Measurements from ENCODE around the gene UCMA. TPM values are rescaled to one million over a fixed set of nuclear protein-coding genes. Genes with fewer than 3 reads are reported as not detected.

UCMA gene
- total RNA-seq, 6 experiments from 2014 or later: not detected

- no peaks in the 10 kb centered on the region for H3K4me1 ChIP-seq
- H3K4me3 ChIP-seq: no peak overlapping the region
- no peaks in the 10 kb centered on the region for H3K9me3 ChIP-seq
- TF ChIP-seq, protein P1, sequence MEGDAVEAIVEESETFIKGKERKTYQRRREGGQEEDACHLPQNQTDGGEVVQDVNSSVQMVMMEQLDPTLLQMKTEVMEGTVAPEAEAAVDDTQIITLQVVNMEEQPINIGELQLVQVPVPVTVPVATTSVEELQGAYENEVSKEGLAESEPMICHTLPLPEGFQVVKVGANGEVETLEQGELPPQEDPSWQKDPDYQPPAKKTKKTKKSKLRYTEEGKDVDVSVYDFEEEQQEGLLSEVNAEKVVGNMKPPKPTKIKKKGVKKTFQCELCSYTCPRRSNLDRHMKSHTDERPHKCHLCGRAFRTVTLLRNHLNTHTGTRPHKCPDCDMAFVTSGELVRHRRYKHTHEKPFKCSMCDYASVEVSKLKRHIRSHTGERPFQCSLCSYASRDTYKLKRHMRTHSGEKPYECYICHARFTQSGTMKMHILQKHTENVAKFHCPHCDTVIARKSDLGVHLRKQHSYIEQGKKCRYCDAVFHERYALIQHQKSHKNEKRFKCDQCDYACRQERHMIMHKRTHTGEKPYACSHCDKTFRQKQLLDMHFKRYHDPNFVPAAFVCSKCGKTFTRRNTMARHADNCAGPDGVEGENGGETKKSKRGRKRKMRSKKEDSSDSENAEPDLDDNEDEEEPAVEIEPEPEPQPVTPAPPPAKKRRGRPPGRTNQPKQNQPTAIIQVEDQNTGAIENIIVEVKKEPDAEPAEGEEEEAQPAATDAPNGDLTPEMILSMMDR (IDR thresholded peaks at IDR 0.05): no peak
- no peaks in the 10 kb centered on the region for H3K36me3 ChIP-seq
- WGBS (ENCODE audit: insufficient coverage, low coverage, low lambda C conversion rate, missing lambda C conversion rate): 70% methylated on average over 7 of the region's 7 CpGs
- DNase-seq: no peak
- H3K27ac ChIP-seq: no peak overlapping the region
- no peaks in the 10 kb centered on the region for H3K27me3 ChIP-seq
- intact Hi-C loops (cut with DNase I): no loop called here
- ATAC-seq: peak in 1 of 4 donors; percentile 11
Observed at GRCh38 chr10:13263591-13263990, 29.4 kb upstream of the UCMA start.

- WGBS (ENCODE audit: insufficient coverage, low coverage, low lambda C conversion rate, missing lambda C conversion rate): 100% methylated on average over 1 of the region's 1 CpG
- H3K9me3 ChIP-seq: no peaks in the 10 kb centered on the region
- H3K27me3 ChIP-seq: no peaks in the 10 kb centered on the region
- TF ChIP-seq, protein P1 (IDR thresholded peaks at IDR 0.05): no peak
- no peak for TF ChIP-seq POLR2A (IDR thresholded peaks at IDR 0.05)
- DNase-seq (no peak), ATAC-seq (no peak)
- intact Hi-C loops (cut with DNase I): no loop called here
- no peak overlapping the region for H3K4me3 ChIP-seq
- no peak overlapping the region for H3K27ac ChIP-seq
- no peaks in the 10 kb centered on the region for H3K4me1 ChIP-seq
- no peaks in the 10 kb centered on the region for H3K36me3 ChIP-seq
Observed at GRCh38 chr10:13262433-13262832, 28.3 kb upstream of the UCMA start.

DNA sequence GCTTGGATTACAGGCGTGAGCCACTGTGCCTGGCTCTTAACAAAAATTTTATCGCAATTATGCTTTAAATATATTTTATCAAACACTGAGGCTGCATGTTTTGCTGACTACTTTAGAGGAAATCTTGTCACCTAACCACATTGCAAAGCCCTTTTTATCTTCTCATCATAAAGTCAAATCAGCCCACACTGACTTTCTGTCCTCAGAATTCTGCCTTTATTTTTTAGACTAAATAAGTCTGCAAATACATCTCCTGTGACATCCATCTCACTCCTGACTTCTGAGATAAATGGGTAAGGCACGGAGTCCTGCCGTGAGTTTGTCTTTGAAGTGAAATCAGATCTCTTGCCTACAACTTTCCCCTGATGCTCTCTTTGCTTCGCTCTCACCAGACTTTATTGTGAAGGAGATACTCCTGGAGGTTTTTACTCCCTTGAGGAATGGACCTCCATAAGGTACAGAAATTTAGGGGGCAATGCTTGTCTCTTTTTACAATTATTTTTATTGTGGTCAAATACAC lies 23.5 kb upstream of the UCMA start:
- ATAC-seq: no peak
- Histone ChIP-seq H3K4me3 (no peak overlapping the region), H3K27me3 (no peaks in the 10 kb centered on the region), H3K4me1 (no peaks in the 10 kb centered on the region), H3K36me3 (no peaks in the 10 kb centered on the region), H3K27ac (no peak overlapping the region), H3K9me3 (no peaks in the 10 kb centered on the region)
- intact Hi-C loops (cut with DNase I): no loop called here
- no peak for TF ChIP-seq POLR2A (IDR thresholded peaks at IDR 0.05)
- TF ChIP-seq, protein P1 (IDR thresholded peaks at IDR 0.05): no peak
- no peak for DNase-seq
- 94% methylated on average over 4 of the region's 5 CpGs for WGBS (ENCODE audit: insufficient coverage, low coverage, low lambda C conversion rate, missing lambda C conversion rate)

DNA sequence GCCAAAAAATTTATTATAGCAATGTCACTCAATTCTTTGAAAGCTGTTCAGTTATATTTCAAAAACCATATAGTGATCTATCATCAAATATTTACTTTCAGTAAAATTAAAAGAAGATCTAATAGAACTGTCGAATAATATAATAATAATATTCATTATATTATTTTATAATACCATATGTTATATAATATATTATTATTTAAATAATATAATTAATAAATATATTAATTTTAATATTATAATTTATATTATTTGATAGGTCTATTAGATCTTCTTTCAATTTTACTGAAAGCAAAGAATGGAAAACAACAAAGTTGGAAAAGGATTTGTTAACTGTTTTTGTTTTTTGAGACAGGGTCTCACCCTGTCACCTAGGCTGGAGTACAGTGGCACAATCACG lies 22.5 kb upstream of the UCMA start:
- no peaks in the 10 kb centered on the region for H3K27me3 ChIP-seq
- TF ChIP-seq POLR2A (IDR thresholded peaks at IDR 0.05): no peak
- TF ChIP-seq, protein P1 (IDR thresholded peaks at IDR 0.05): no peak
- WGBS (ENCODE audit: insufficient coverage, low coverage, low lambda C conversion rate, missing lambda C conversion rate): 78% methylated on average over 2 of the region's 2 CpGs
- no peaks in the 10 kb centered on the region for H3K36me3 ChIP-seq
- no peak overlapping the region for H3K4me3 ChIP-seq
- ATAC-seq: no peak
- intact Hi-C loops (cut with DNase I): no loop called here
- no peak overlapping the region for H3K27ac ChIP-seq
- no peaks in the 10 kb centered on the region for H3K9me3 ChIP-seq
- H3K4me1 ChIP-seq: no peaks in the 10 kb centered on the region
- DNase-seq: no peak

- DNase-seq: no peak
- no peaks in the 10 kb centered on the region for H3K9me3 ChIP-seq
- intact Hi-C loops (cut with DNase I): no loop called here
- WGBS (ENCODE audit: insufficient coverage, low coverage, low lambda C conversion rate, missing lambda C conversion rate): 52% methylated on average over 4 of the region's 4 CpGs
- no peak for ATAC-seq
- no peaks in the 10 kb centered on the region for H3K4me1 ChIP-seq
- H3K27me3 ChIP-seq: no peaks in the 10 kb centered on the region
- H3K4me3 ChIP-seq: no peak overlapping the region
- H3K36me3 ChIP-seq: no peaks in the 10 kb centered on the region
- TF ChIP-seq, protein P1 (IDR thresholded peaks at IDR 0.05): no peak
- TF ChIP-seq POLR2A (IDR thresholded peaks at IDR 0.05): no peak
- H3K27ac ChIP-seq: no peak overlapping the region
Observed at GRCh38 chr10:13253726-13254125, 19.6 kb upstream of the UCMA start.

Data from right lobe of liver (tissue), 6 donors.